Endothelial cell of umbilical vein (primary cell): ENCODE measurements around the gene YIPF3. TPM values are rescaled to one million over a fixed set of nuclear protein-coding genes. Genes with fewer than 3 reads are reported as not detected.

Experiments
- BruUV-seq: library from RNA; stranded (reverse); fragments of 400-500 nt; replicated peaks from 2 replicates; lab custom pipeline; 2021; lab: Mats Ljungman, UMichigan
- CTCF ChIA-PET: fragments of 300-600, 350-600 bp; sonication (Branson Sonifier 250); formaldehyde crosslinking; loops from one replicate; lab custom pipeline; 2021; ENCODE audit warnings: antibody characterized with exemption, inconsistent platforms; lab: Charles Lee
- POLR2A ChIA-PET: fragments of 300-600, 350-600 bp; sonication (Branson Sonifier 250); formaldehyde crosslinking; loops from one replicate; lab custom pipeline; 2021; ENCODE audit warnings: antibody characterized with exemption, inconsistent platforms; lab: Charles Lee
- DNase-seq: peaks from one replicate; pipeline ENCODE4 v3.0.0-alpha.2; 2011; ENCODE audit warnings: low read depth, low spot score
- FAIRE-seq: peaks from 2 replicates; lab custom pipeline; 2011; peaks lifted over from hg19 to GRCh38; lab: Jason Lieb, UNC
- H2AFZ ChIP-seq: 2 replicates; pipeline ENCODE4 v1.6.0; 2012; ENCODE audit warnings: low read depth, low read length, control low read depth, inconsistent platforms
- H3K27ac ChIP-seq: 2 replicates; pipeline ENCODE4 v1.5.1; 2011; ENCODE audit warnings: low read depth, mild to moderate bottlenecking, control low read depth, low read length, moderate library complexity; ENCODE audit not compliant: insufficient read depth
- H3K27me3 ChIP-seq, 2 experiments: 2 replicates each; pipeline versions ENCODE4 v1.6.0 to v1.6.1; 2011; ENCODE audit warnings: low read length in 2 of 2, mixed read lengths in 1 of 2; ENCODE audit not compliant: control insufficient read depth in 2 of 2, insufficient read depth in 2 of 2
- H3K36me3 ChIP-seq, 2 experiments: 2 replicates in 1 of 2; 3 replicates in 1 of 2; pipeline ENCODE4 v1.5.1; 2011; ENCODE audit warnings: low read length in 2 of 2, mild to moderate bottlenecking in 1 of 2, moderate library complexity in 1 of 2; ENCODE audit not compliant: control insufficient read depth in 2 of 2, insufficient read depth in 2 of 2; ENCODE audit errors: extremely low read depth in 1 of 2
- H3K4me1 ChIP-seq: 3 replicates; pipeline ENCODE4 v1.5.1; 2011; ENCODE audit warnings: mild to moderate bottlenecking, low read length; ENCODE audit not compliant: control insufficient read depth, insufficient read depth; ENCODE audit errors: extremely low read depth
- H3K4me2 ChIP-seq: 2 replicates; pipeline ENCODE4 v1.6.1; 2011; ENCODE audit warnings: low read length, control low read depth, mixed read lengths; ENCODE audit not compliant: insufficient read depth
- H3K4me3 ChIP-seq, 3 experiments: fragments of 200-600 bp in 1 of 3; sonication (generic), shearing (Covaris generic) in 1 of 3; replicated peaks in 1 of 3; 2 replicates each; pipeline ENCODE4 v1.5.1; 2011 to 2016; ENCODE audit warnings: control low read depth in 3 of 3, low read length in 3 of 3, mild to moderate bottlenecking in 2 of 3, inconsistent platforms in 1 of 3, low read depth in 1 of 3, moderate library complexity in 1 of 3; ENCODE audit not compliant: insufficient read depth in 1 of 3
- H3K79me2 ChIP-seq: 2 replicates; pipeline ENCODE4 v1.6.0; 2012; ENCODE audit warnings: low read length, inconsistent platforms; ENCODE audit not compliant: control insufficient read depth, insufficient read depth
- H3K9ac ChIP-seq: replicated peaks from 2 replicates; pipeline ENCODE3; 2011; ENCODE audit warnings: low read length, control low read depth; ENCODE audit not compliant: insufficient read depth; ENCODE audit errors: extremely low read depth
- H3K9me1 ChIP-seq: replicated peaks from 3 replicates; pipeline ENCODE4 v1.6.0; 2011; ENCODE audit warnings: mild to moderate bottlenecking, low read length; ENCODE audit not compliant: control insufficient read depth, insufficient read depth; ENCODE audit errors: extremely low read depth
- H3K9me3 ChIP-seq: replicated peaks from 2 replicates; pipeline ENCODE4 v1.5.1; 2012; ENCODE audit warnings: low read length, inconsistent platforms; ENCODE audit not compliant: control insufficient read depth, insufficient read depth
- H4K20me1 ChIP-seq: replicated peaks from 2 replicates; pipeline ENCODE3; 2011; ENCODE audit warnings: mild to moderate bottlenecking, low read length; ENCODE audit not compliant: control insufficient read depth, insufficient read depth; ENCODE audit errors: extremely low read depth
- EZH2 ChIP-seq: IDR thresholded peaks from 2 replicates; pipeline ENCODE4 v1.6.1; 2012; ENCODE audit warnings: borderline replicate concordance, low read depth, mild to moderate bottlenecking, moderate library complexity, low read length, inconsistent platforms; ENCODE audit not compliant: severe bottlenecking
- FOS ChIP-seq: IDR thresholded peaks from 2 replicates; pipeline ENCODE4 v1.6.1; 2011; ENCODE audit warnings: mild to moderate bottlenecking, low read length, moderate library complexity, borderline replicate concordance; ENCODE audit not compliant: insufficient read depth
- GATA2 ChIP-seq: IDR thresholded peaks from 2 replicates; pipeline ENCODE4 v1.7.0; 2011; ENCODE audit warnings: low read depth, mild to moderate bottlenecking, moderate library complexity, mixed read lengths, low read length; ENCODE audit not compliant: insufficient read length, insufficient read depth
- JUN ChIP-seq: IDR thresholded peaks from 2 replicates; pipeline ENCODE4 v1.6.1; 2011; ENCODE audit warnings: borderline replicate concordance, low read depth; ENCODE audit not compliant: insufficient read length, insufficient read depth
- MAX ChIP-seq: IDR thresholded peaks from 2 replicates; pipeline ENCODE4 v1.6.1; 2011; ENCODE audit not compliant: insufficient read depth, insufficient read length
- MYC ChIP-seq: IDR thresholded peaks from one replicate; pipeline ENCODE4 v1.6.1; 2011; ENCODE audit warnings: mild to moderate bottlenecking, low read depth, low read length
- POLR2A ChIP-seq: IDR thresholded peaks from 2 replicates; pipeline ENCODE4 v1.6.1; 2012; ENCODE audit warnings: low read depth, mild to moderate bottlenecking, control low read depth, low read length
- POLR2AphosphoS5 ChIP-seq: IDR thresholded peaks from 2 replicates; pipeline ENCODE4 v1.6.1; 2012; ENCODE audit warnings: low read depth, mild to moderate bottlenecking, control low read depth, low read length, moderate library complexity; ENCODE audit not compliant: insufficient read depth
- dilution Hi-C: fragments of 300-500 bp; cut with MboI; formaldehyde crosslinking; loops from one replicate; pipeline ENCODE4 v1.15.0; 2019; ENCODE audit warnings: low sequenced_read_pairs; ENCODE audit not compliant: extremely low pct_ligation_motif_present
- intact Hi-C: fragments of 100-400 bp; cut with micrococcal nuclease; formaldehyde crosslinking; loops from one replicate; pipeline ENCODE4 v1.10.0; 2022
- polyA plus RNA-seq, 4 experiments: library from polyadenylated mRNA; depleted of rRNA in 3 of 4; stranded (reverse) in 3 of 4; unstranded in 1 of 4; fragments of >200 nt; gene quantifications; 2 replicates each; pipeline versions ENCODE4 v1.2.1 to v1.2.3, GENCODE V29; 2011 to 2012; ENCODE audit warnings: missing spikeins in 1 of 4
- total RNA-seq: library from RNA; stranded (reverse); gene quantifications from 2 replicates; pipeline ENCODE4 v1.2.3, GENCODE V29; 2021
- TF ChIP-seq, protein P1 (sequence below), 2 donors: IDR thresholded peaks; 1 replicate in 1 of 2; 2 replicates in 1 of 2; pipeline ENCODE4 v1.5.1; 2011; ENCODE audit warnings: low read length in 2 of 2, mild to moderate bottlenecking in 2 of 2, moderate library complexity in 2 of 2, control low read depth in 1 of 2, inconsistent platforms in 1 of 2, low read depth in 1 of 2; ENCODE audit not compliant: insufficient read depth in 1 of 2; ENCODE audit errors: extremely low read depth in 1 of 2

Gene YIPF3
- total and polyA plus RNA-seq, 2 donors (not counting 3 experiments of a cell fraction or from before 2014, with no cell fraction given) = 119 to 470 TPM

GRCh38 chr6:43506171-43506570 lies 10.6 kb downstream of the YIPF3 start:
- no peak overlapping the region for H3K27ac ChIP-seq
- no TSS peak for BruUV-seq
- H3K9me1 ChIP-seq = no peaks in the 10 kb centered on the region
- TF ChIP-seq POLR2AphosphoS5 (no peak), MYC (no peak), EZH2 (no peak), FOS (no peak), JUN (no peak), GATA2 (no peak), POLR2A (no peak), MAX (no peak)
- TF ChIP-seq, protein P1, sequence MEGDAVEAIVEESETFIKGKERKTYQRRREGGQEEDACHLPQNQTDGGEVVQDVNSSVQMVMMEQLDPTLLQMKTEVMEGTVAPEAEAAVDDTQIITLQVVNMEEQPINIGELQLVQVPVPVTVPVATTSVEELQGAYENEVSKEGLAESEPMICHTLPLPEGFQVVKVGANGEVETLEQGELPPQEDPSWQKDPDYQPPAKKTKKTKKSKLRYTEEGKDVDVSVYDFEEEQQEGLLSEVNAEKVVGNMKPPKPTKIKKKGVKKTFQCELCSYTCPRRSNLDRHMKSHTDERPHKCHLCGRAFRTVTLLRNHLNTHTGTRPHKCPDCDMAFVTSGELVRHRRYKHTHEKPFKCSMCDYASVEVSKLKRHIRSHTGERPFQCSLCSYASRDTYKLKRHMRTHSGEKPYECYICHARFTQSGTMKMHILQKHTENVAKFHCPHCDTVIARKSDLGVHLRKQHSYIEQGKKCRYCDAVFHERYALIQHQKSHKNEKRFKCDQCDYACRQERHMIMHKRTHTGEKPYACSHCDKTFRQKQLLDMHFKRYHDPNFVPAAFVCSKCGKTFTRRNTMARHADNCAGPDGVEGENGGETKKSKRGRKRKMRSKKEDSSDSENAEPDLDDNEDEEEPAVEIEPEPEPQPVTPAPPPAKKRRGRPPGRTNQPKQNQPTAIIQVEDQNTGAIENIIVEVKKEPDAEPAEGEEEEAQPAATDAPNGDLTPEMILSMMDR (IDR thresholded peaks at IDR 0.05; ENCODE audit: extremely low read depth in 1 of 2, insufficient read depth in 1 of 2, low read depth in 1 of 2, low read length in 2 of 2) = no peak
- no peak overlapping the region for H2AFZ ChIP-seq
- DNase-seq (no peak), FAIRE-seq (no peak)
- dilution Hi-C loops = no loop called here
- H3K9me3 ChIP-seq = no peaks in the 10 kb centered on the region
- no peak overlapping the region for H3K4me3 ChIP-seq
- no peaks in the 10 kb centered on the region for H4K20me1 ChIP-seq
- ChIA-PET CTCF (interaction anchor here (0.7 to 19.0 kb wide), 22 partner anchors 11 to 357 kb away, joined by 3 to 289 read pairs (median 8); partner anchors contain the start of genes CRIP3, DLK2, DNPH1 and POLR1C), POLR2A (no interaction called here)
- H3K9ac ChIP-seq = no peak overlapping the region
- intact Hi-C loops = loop anchor here (1.0 to 10.0 kb wide), 4 partner anchors 52 to 601 kb away; no protein-coding TSS in a partner anchor
- H3K27me3 ChIP-seq = no peaks in the 10 kb centered on the region
- H3K36me3 ChIP-seq = peaks cover 0 to 30% of the 10 kb centered on the region in 2 experiments
- peaks cover 7% of the 10 kb centered on the region for H3K4me1 ChIP-seq
- no peaks in the 10 kb centered on the region for H3K79me2 ChIP-seq
- H3K4me2 ChIP-seq = no peak overlapping the region
